GM21423 (cell line): Measurements from ENCODE around the gene CCL5.
A peak's percentile ranks its signal among the peaks of the same experiment; 100 is the strongest.
"Not testable (repeated sequence)": the region's sequence is repeated elsewhere in the genome, so short reads cannot be mapped to it uniquely, and the experiment has no call there.

Source experiments
- ATAC-seq: cut with Tn5 transposase; IDR thresholded peaks from one replicate; pipeline ENCODE4 v1.9.1; 2021; ENCODE audit warnings: mild to moderate bottlenecking, moderate library complexity; ENCODE audit not compliant: unreplicated experiment

CCL5 gene

DNA sequence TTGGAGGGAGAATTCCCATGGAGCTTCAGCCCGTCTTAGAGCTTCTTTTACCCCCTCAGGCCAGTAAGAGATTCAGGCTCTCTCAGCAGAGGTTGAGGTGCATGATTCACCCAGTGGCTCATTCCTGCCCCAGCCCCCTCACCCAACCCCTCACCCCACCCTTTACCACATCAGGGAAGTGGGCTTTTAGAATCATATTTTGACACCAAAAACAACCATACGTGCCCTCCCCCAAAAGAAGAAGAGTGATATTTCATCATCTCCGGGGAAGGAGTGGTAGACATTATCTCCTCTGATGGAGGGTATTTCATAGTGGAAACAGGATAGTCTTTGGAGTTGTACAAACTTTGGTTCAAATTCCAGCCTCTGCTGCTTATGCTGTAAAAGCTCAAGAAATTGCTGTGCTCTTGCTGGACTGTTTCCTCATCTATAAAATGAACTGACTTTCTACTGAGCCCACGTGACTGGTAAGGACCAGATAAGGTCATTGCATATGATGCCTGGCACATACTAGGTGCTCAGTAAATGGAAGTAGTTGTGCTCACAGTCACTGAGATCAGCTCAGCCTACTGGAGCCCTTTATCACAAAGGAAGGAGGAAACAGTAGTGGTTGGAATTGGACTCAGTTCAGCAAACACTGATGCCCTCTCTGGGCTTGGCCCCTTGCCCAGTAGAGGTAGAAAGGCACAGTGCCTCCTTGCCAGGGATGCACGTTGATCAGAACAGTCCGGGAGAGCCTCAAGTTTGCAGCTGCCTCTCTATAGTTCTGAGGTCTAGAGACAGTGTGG is 18.3 kb upstream of the CCL5 start:
- ATAC-seq = no peak

DNA sequence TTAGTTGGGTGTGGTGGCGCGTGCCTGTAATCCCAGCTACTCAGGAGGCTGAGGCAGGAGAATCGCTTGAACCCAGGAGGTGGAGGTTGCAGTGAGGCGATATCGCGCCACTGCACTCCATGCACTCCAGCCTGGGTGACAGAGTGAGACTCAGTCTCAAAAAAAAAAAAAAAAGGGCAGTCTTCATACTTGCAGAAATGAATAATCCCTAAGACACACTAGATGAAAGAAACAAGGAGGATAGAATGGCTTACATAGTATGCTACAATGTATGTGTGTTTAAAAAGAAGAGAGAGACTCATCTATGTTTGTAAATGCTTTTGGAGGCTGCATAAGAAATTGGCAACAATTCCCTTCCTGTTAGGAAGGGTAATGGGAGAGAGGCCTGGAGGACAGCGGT is 17.6 kb upstream of the CCL5 start:
- not testable (repeated sequence) for ATAC-seq

GRCh38 chr17:35895636-35896587 is 15.8 kb upstream of the CCL5 start:
- ATAC-seq = peak; percentile 61

- ATAC-seq = no peak
Observed at GRCh38 chr17:35894206-35894605, 14.0 kb upstream of the CCL5 start.

GRCh38 chr17:35893751-35894150 is 13.6 kb upstream of the CCL5 start:
- no peak for ATAC-seq

DNA sequence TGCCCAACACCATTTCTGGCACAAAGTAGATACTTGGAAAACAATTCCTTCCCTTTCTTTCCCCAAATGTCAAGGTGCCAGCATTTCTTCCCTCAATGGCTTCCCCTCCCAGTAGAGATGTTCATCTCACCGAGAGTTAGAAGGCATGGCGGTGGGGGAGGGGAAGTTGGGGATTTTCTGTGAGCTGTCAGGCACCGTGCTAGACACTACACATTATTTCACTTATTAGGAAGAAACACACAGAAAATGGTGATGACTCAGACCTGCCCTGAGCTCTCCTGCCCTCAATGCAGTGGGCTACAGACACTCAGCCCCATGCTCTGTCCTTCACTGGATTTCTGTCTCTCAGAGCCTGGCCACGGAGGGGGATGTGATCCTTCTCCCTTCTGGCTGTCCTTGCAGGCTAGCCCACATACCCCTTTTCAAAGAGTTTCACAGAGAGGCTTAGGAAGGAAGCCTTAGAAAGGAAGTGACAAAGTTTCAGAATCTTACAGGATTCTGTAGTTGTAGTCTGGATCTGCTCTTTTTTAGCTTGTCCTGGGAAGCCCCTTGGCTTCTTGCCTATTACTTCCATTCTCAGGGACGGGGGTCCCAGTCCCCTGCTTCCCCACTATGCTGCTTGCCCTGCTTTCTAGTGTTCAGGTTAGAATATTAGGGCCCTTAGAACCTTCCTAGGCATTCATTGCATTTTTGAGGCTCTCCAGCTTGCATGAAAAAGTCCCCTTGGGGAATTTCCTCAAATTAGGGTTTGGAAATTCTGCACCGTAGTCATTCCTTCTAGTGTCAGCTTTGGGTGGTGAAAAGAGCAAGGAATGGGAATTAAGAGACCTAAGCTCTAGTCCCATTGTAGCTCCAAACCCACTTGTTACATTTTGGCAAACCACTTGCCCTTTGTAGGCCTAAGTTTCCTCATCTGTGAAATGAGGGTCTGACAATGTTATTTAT is 12.2 kb upstream of the CCL5 start:
- ATAC-seq = no peak

GRCh38 chr17:35891269-35891668 is 11.1 kb upstream of the CCL5 start:
- ATAC-seq = no peak

DNA sequence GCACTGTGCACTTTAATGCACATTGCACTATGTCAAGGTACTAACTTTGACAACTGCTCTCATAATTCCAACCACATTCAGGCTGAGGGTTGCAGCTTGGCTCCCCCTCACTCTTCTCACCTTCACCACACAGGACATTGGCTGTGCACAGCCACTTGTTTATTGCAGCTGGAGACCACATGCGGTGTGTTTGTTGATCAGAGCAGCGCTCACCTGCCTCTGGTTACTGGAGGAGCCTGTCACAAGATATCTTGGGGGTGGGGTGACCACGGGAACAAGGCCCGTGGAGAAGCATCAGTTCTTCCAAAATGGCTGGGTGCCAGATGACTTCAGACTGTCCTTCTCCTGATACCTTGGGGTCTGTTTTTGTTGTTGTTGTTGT is 10.6 kb upstream of the CCL5 start:
- peak; percentile 55 for ATAC-seq

DNA sequence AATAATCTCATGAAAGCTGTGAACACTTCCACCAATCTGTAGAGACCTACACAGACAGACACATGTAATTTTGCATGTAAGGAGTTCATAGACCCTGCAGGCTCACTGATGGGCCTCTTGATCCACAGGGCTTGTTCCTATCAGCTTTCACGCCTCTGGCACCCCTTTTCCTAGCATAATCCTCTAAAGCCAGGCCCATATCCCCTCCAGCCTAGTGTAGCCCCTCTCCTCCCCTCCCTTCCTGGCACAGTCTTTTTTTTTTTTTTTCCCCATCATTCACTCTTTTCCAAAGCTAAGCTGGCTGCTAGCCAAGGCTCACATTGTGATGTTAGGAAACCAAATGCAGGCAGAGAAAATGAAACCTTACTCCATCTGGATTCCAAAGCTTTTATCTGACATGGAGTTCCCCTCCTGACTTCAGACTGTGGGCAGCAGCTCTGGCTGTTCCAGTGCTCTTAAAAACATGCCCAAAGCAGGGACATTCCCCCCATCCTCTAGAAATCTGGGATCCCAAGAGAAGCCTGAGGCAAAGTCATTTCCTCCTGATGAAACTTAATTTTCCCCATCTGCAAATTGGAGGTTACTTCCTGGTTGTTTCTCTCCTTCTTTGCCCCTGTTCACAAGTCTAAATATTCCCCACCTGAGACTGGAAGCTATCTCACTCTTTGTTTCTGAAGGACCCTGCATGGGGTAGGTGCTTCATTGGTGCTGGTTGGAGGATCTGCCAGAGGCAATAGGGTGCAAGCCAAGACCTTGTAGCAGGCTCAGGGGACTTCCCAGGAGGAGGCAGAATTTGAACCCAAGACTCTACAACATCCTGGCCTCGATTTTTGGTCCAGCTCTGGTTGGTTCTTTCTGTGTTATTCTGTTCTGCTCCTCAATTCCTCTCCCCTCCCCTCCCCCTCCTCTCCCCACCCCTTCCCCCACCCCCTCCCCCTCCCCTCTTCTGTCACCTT is 9.9 kb upstream of the CCL5 start:
- no peak for ATAC-seq

DNA sequence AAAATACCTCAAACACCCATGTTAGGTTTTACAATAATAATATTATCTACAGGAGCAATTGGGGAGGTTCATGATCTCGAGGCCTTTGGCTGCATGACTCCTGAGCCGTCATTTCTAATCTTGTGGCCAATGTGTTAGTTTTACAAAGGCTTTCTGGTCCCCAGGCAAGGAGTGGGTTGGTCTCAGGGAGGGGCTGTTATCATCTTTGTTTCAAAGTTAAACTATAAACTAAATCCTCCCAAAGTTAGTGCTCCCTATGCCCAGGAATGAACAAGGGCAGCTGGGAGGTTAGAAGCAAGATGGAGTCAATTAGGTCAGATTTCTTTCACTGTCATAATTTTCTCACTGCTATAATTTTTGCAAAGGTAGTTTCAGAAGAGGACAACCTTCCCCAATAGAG is 9.1 kb upstream of the CCL5 start:
- ATAC-seq = no peak

- no peak for ATAC-seq
Observed at GRCh38 chr17:35878361-35878760, 1.8 kb downstream of the CCL5 start.

DNA sequence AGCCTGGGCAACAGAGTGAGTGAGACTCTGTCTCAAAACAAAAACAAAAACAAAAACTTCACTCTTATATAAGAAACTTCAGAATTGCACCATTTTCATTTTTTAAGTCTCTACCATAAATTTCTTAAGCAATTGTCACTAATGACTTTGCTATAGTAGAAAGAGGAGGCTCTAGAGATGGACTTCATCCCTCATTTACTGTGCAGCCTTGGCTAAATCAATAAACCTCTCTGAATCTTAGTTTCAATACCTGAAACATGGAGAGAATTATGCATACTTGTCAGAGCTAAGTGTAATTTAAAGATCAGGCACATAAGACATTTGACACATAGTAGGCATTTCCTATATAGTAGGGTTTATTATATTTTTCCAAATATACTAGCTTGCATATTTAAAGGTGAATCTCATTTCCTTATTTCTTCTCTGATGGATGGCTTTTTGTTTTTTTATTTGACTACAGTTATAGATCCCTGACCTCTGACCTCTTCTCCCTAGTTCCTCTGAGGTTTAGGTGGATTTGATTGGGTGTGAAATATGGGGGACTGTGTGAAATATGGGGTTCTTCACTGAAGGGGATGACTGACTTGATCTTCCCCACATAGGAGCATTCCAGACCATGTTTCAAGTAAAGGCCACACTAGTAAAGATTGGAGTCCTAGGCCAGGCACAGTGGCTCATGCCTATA is 2.7 kb downstream of the CCL5 start:
- ATAC-seq = no peak

DNA sequence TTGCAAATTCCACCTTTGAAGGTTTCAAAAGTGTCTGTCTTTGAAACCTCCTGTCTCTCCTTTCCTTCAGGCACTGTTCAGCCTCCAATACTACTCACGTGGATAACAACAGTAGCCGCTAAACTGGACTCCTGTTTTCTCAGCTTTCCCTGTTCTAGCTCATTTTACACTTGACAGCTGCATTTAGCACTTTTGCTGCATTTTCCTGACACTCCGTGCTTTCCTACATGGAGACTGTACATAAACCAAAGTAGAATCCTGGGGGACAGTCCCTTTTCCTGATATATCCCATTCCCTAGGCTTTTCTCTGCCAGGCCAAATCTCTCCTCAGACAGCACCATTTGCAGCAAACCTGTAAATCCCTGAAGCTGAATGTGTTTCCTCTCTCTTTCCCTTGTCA is 3.6 kb downstream of the CCL5 start:
- no peak for ATAC-seq

GRCh38 chr17:35875800-35876139 is 4.4 kb downstream of the CCL5 start:
- no peak for ATAC-seq

DNA sequence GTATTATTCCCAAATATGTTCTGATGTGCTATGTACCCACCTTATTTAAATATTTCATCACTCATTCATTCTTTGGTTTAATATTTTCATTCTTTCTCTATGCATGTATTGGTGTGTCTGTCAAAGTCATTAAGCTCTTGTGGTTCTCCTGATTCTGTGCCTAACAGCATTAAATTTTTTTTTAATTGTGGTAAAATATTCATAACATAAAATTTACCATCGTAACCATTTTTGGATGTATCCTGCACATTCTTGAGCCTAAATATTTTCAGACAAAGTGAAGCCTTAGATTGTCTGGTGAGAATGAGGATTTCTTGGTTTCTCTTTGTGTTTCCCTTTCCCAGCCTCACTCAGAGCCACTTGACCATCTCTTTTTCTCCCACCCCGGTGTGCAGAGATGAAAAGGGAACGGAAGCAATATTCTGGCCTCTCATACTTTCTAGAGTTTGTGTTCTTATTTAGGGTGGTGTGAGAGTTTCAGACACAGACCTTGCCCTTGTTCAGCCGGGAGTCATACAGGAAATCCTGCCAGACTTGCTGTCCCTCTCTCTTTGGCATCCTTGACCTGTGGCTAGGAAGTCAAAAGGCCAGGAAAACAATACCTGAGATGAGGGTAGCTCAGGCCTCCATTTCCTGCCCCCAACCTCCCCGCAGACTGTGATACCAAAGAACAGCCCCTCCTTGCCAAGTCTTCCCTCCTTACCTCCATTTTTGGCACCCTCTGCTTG is 4.9 kb downstream of the CCL5 start:
- ATAC-seq = no peak

- ATAC-seq = no peak
Observed at GRCh38 chr17:35872196-35872980, 7.8 kb downstream of the CCL5 start.

DNA sequence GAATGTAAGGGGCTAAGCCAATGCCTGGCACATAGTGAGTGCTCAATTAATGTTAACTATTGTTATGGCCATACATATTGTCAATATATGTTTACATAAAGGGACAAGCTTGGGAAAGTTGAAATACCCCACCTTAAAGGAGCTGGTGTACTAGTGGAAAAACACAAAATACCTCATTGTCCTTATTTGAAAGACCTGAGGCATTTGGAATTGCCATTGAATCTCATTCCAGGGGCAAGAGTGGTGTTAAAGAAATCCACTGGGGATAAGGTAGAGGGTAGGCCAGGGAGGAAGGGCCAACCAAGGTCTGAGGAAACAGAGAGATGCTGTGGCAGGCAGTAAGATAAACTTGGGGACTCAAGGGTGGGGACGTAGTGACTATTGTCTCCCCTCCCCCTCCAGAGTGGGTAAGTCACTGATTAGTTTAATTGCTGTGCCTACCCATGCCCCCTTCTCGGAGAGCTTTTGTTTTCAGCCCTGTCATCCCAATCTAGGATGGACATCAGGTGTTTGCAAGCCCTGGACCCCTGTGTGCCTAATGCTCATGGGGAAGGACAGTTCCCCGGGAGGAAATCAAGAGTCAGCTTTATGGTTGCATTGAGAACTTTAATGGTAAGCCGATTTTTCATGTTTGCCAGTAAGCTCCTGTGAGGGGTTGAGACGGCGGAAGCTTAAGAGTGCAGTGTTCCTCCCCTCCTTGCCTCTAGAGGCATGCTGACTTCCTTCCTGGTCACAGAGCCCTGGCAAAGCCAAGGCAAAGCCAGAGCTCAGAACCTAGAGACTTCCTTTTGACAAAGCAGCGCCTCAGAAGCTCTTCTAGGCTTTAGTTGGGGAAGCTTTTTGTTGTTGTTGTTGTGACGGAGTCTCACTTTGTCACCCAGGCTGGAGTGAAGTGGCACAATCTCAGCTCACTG is 9.0 kb downstream of the CCL5 start:
- no peak for ATAC-seq
